HL-60 (cell line): ENCODE results near the gene JMJD4.

Experiments used
- GABPA ChIP-seq: IDR thresholded peaks from 2 replicates; pipeline ENCODE4 v1.6.1; 2012; ENCODE audit warnings: low read depth
- POLR2AphosphoS5 ChIP-seq: IDR thresholded peaks from 2 replicates; pipeline ENCODE4 v1.6.1; 2012; ENCODE audit warnings: low read depth
- TF ChIP-seq, protein P1 (sequence below): IDR thresholded peaks from one replicate; pipeline ENCODE4 v1.5.1; 2011; ENCODE audit warnings: low read length, control low read depth, inconsistent platforms; ENCODE audit not compliant: insufficient read depth

- TF ChIP-seq, protein P1, sequence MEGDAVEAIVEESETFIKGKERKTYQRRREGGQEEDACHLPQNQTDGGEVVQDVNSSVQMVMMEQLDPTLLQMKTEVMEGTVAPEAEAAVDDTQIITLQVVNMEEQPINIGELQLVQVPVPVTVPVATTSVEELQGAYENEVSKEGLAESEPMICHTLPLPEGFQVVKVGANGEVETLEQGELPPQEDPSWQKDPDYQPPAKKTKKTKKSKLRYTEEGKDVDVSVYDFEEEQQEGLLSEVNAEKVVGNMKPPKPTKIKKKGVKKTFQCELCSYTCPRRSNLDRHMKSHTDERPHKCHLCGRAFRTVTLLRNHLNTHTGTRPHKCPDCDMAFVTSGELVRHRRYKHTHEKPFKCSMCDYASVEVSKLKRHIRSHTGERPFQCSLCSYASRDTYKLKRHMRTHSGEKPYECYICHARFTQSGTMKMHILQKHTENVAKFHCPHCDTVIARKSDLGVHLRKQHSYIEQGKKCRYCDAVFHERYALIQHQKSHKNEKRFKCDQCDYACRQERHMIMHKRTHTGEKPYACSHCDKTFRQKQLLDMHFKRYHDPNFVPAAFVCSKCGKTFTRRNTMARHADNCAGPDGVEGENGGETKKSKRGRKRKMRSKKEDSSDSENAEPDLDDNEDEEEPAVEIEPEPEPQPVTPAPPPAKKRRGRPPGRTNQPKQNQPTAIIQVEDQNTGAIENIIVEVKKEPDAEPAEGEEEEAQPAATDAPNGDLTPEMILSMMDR, result no peak
- TF ChIP-seq POLR2AphosphoS5 (no peak), GABPA (no peak)
Measured at GRCh38 chr1:227759341-227760300, 24.5 kb upstream of the JMJD4 start.
